ENCODE data around the gene NACC2. TPM values are rescaled to one million over a fixed set of nuclear protein-coding genes. Genes with fewer than 3 reads are reported as not detected.

Gene NACC2
- total and polyA plus RNA-seq, 9 of the 15 experiments (the other 6 are each of a cell fraction or from before 2014, with no cell fraction given), result 0.70 to 25.1 (median 5.6) TPM

- no peak for TF ChIP-seq ZBTB8A (IDR thresholded peaks at IDR 0.05; ENCODE audit: partially characterized antibody)
- TF ChIP-seq KHSRP (IDR thresholded peaks at IDR 0.05), result 0 out of 2 replicates have a peak, but pooled peaks have one; percentile 26
- TF ChIP-seq ASH1L (IDR thresholded peaks at IDR 0.05; ENCODE audit: borderline replicate concordance, low read depth, partially characterized antibody), result no peak
- TF ChIP-seq DACH1 (IDR thresholded peaks at IDR 0.05; ENCODE audit: partially characterized antibody), result no peak
- no peak for TF ChIP-seq RBM15 (IDR thresholded peaks at IDR 0.05; ENCODE audit: insufficient read depth, low read length)
- no peak for TF ChIP-seq TGIF2 (CRISPR knock-in tag; IDR thresholded peaks at IDR 0.05)
- no peak for TF ChIP-seq NFIC (IDR thresholded peaks at IDR 0.05)
- TF ChIP-seq, protein P1, sequence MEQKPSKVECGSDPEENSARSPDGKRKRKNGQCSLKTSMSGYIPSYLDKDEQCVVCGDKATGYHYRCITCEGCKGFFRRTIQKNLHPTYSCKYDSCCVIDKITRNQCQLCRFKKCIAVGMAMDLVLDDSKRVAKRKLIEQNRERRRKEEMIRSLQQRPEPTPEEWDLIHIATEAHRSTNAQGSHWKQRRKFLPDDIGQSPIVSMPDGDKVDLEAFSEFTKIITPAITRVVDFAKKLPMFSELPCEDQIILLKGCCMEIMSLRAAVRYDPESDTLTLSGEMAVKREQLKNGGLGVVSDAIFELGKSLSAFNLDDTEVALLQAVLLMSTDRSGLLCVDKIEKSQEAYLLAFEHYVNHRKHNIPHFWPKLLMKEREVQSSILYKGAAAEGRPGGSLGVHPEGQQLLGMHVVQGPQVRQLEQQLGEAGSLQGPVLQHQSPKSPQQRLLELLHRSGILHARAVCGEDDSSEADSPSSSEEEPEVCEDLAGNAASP (IDR thresholded peaks at IDR 0.05), result no peak
- TF ChIP-seq PHF21A (IDR thresholded peaks at IDR 0.05; ENCODE audit: borderline replicate concordance, low read depth), result no peak
- TF ChIP-seq, protein P2, sequence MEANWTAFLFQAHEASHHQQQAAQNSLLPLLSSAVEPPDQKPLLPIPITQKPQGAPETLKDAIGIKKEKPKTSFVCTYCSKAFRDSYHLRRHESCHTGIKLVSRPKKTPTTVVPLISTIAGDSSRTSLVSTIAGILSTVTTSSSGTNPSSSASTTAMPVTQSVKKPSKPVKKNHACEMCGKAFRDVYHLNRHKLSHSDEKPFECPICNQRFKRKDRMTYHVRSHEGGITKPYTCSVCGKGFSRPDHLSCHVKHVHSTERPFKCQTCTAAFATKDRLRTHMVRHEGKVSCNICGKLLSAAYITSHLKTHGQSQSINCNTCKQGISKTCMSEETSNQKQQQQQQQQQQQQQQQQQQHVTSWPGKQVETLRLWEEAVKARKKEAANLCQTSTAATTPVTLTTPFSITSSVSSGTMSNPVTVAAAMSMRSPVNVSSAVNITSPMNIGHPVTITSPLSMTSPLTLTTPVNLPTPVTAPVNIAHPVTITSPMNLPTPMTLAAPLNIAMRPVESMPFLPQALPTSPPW (CRISPR knock-in tag; IDR thresholded peaks at IDR 0.05), result peak; percentile 82
- TF ChIP-seq, protein P3, sequence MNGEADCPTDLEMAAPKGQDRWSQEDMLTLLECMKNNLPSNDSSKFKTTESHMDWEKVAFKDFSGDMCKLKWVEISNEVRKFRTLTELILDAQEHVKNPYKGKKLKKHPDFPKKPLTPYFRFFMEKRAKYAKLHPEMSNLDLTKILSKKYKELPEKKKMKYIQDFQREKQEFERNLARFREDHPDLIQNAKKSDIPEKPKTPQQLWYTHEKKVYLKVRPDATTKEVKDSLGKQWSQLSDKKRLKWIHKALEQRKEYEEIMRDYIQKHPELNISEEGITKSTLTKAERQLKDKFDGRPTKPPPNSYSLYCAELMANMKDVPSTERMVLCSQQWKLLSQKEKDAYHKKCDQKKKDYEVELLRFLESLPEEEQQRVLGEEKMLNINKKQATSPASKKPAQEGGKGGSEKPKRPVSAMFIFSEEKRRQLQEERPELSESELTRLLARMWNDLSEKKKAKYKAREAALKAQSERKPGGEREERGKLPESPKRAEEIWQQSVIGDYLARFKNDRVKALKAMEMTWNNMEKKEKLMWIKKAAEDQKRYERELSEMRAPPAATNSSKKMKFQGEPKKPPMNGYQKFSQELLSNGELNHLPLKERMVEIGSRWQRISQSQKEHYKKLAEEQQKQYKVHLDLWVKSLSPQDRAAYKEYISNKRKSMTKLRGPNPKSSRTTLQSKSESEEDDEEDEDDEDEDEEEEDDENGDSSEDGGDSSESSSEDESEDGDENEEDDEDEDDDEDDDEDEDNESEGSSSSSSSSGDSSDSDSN (IDR thresholded peaks at IDR 0.05; ENCODE audit: borderline replicate concordance in 1 of 2, low read depth in 2 of 2, low read length in 2 of 2), result no peak
- 0 out of 2 replicates have a peak, but pooled peaks have one; percentile 11 for TF ChIP-seq SOX6 (IDR thresholded peaks at IDR 0.05)
- no peak for TF ChIP-seq TBP (optimal IDR thresholded peaks at IDR 0.05; ENCODE audit: low read depth, low read length)
- no peak for TF ChIP-seq C11orf30 (IDR thresholded peaks at IDR 0.05; ENCODE audit: low read depth)
- no peak for TF ChIP-seq RFX1 (IDR thresholded peaks at IDR 0.05)
- TF ChIP-seq TBL1XR1 (IDR thresholded peaks at IDR 0.05; ENCODE audit: low read length in 2 of 2), result peak in 1 of 2 experiments; percentile 41; a peak in 1 of 4 replicates
- TF ChIP-seq CBX5 (IDR thresholded peaks at IDR 0.05; ENCODE audit: borderline replicate concordance, low read depth), result no peak
- no peak for TF ChIP-seq SRSF3 (IDR thresholded peaks at IDR 0.05; ENCODE audit: insufficient read depth, low read length)
- no peak for TF ChIP-seq ZNF239 (CRISPR knock-in tag; IDR thresholded peaks at IDR 0.05)
- no peak for TF ChIP-seq MLX (CRISPR knock-in tag; conservative IDR thresholded peaks at IDR 0.05)
- no peak for TF ChIP-seq OTX1 (CRISPR knock-in tag; IDR thresholded peaks at IDR 0.05)
- TF ChIP-seq MTA1 (IDR thresholded peaks at IDR 0.05; ENCODE audit: borderline replicate concordance), result peak; percentile 94
- no peak for TF ChIP-seq ZNF778 (CRISPR knock-in tag; IDR thresholded peaks at IDR 0.05)
- TF ChIP-seq MCM2 (IDR thresholded peaks at IDR 0.05; ENCODE audit: low read depth), result no peak
Observed at GRCh38 chr9:135961277-135961715, 133.8 kb downstream of the NACC2 start, which contains the start of gene UBAC1 (continued).

All from K562 (cell line).